ENCODE results near the gene TCF12.

TCF12 gene

GRCh38 chr15:57227899-57228298 lies 309.5 kb downstream of the TCF12 start:
- no peak for TF ChIP-seq FOXM1 (IDR thresholded peaks at IDR 0.05; ENCODE audit: borderline replicate concordance, low read depth)
- no peak for TF ChIP-seq CEBPB (IDR thresholded peaks at IDR 0.05)
- no peak for TF ChIP-seq NFIC (IDR thresholded peaks at IDR 0.05)
- TF ChIP-seq TAF1 (IDR thresholded peaks at IDR 0.05; ENCODE audit: low read depth) = no peak
- no peak for TF ChIP-seq USF1 (IDR thresholded peaks at IDR 0.05)
- TF ChIP-seq TCF12 (IDR thresholded peaks at IDR 0.05; ENCODE audit: low read depth) = no peak
- TF ChIP-seq ZBTB7A (IDR thresholded peaks at IDR 0.05; ENCODE audit: low read depth) = no peak
- TF ChIP-seq TEAD4 (IDR thresholded peaks at IDR 0.05) = no peak
- TF ChIP-seq YY1 (IDR thresholded peaks at IDR 0.05; ENCODE audit: low read depth) = no peak
- no peak for TF ChIP-seq EP300 (IDR thresholded peaks at IDR 0.05; ENCODE audit: borderline replicate concordance)
- no peak for TF ChIP-seq REST (IDR thresholded peaks at IDR 0.05; ENCODE audit: low read depth)
- no peak for TF ChIP-seq EGR1 (IDR thresholded peaks at IDR 0.05)
- no peak for TF ChIP-seq MAX (IDR thresholded peaks at IDR 0.05)
- no peak for TF ChIP-seq CREB1 (IDR thresholded peaks at IDR 0.05; ENCODE audit: low read depth)

- TF ChIP-seq EGR1 (IDR thresholded peaks at IDR 0.05) = no peak
- TF ChIP-seq FOXM1 (IDR thresholded peaks at IDR 0.05; ENCODE audit: borderline replicate concordance, low read depth) = no peak
- TF ChIP-seq NFIC (IDR thresholded peaks at IDR 0.05) = no peak
- no peak for TF ChIP-seq CEBPB (IDR thresholded peaks at IDR 0.05)
- TF ChIP-seq TAF1 (IDR thresholded peaks at IDR 0.05; ENCODE audit: low read depth) = no peak
- TF ChIP-seq TCF12 (IDR thresholded peaks at IDR 0.05; ENCODE audit: low read depth) = no peak
- no peak for TF ChIP-seq CREB1 (IDR thresholded peaks at IDR 0.05; ENCODE audit: low read depth)
- no peak for TF ChIP-seq REST (IDR thresholded peaks at IDR 0.05; ENCODE audit: low read depth)
- no peak for TF ChIP-seq EP300 (IDR thresholded peaks at IDR 0.05; ENCODE audit: borderline replicate concordance)
- TF ChIP-seq MAX (IDR thresholded peaks at IDR 0.05) = no peak
- no peak for TF ChIP-seq ZBTB7A (IDR thresholded peaks at IDR 0.05; ENCODE audit: low read depth)
- TF ChIP-seq USF1 (IDR thresholded peaks at IDR 0.05) = no peak
- no peak for TF ChIP-seq TEAD4 (IDR thresholded peaks at IDR 0.05)
- no peak for TF ChIP-seq RAD21 (IDR thresholded peaks at IDR 0.05; ENCODE audit: low read depth)
- no peak for TF ChIP-seq YY1 (IDR thresholded peaks at IDR 0.05; ENCODE audit: low read depth)
These were observed 310.0 kb downstream of the TCF12 start for GRCh38 chr15:57228395-57228794.

- TF ChIP-seq EP300 (IDR thresholded peaks at IDR 0.05; ENCODE audit: borderline replicate concordance) (no peak), TEAD4 (IDR thresholded peaks at IDR 0.05) (no peak)
These were observed 310.6 kb downstream of the TCF12 start for GRCh38 chr15:57229051-57229450.

- TF ChIP-seq CEBPB (IDR thresholded peaks at IDR 0.05) (no peak), ZBTB7A (IDR thresholded peaks at IDR 0.05; ENCODE audit: low read depth) (no peak), EGR1 (IDR thresholded peaks at IDR 0.05) (no peak), RAD21 (IDR thresholded peaks at IDR 0.05; ENCODE audit: low read depth) (no peak), USF1 (IDR thresholded peaks at IDR 0.05) (no peak), EP300 (IDR thresholded peaks at IDR 0.05; ENCODE audit: borderline replicate concordance) (no peak), NFIC (IDR thresholded peaks at IDR 0.05) (no peak), TEAD4 (IDR thresholded peaks at IDR 0.05) (no peak)
These were observed 313.1 kb downstream of the TCF12 start for GRCh38 chr15:57231559-57231958.

- TF ChIP-seq YY1 (IDR thresholded peaks at IDR 0.05; ENCODE audit: low read depth) (no peak), TCF12 (IDR thresholded peaks at IDR 0.05; ENCODE audit: low read depth) (no peak), EP300 (IDR thresholded peaks at IDR 0.05; ENCODE audit: borderline replicate concordance) (no peak), TAF1 (IDR thresholded peaks at IDR 0.05; ENCODE audit: low read depth) (no peak), NFIC (IDR thresholded peaks at IDR 0.05) (no peak), USF1 (IDR thresholded peaks at IDR 0.05) (no peak), TEAD4 (IDR thresholded peaks at IDR 0.05) (no peak), FOXM1 (IDR thresholded peaks at IDR 0.05; ENCODE audit: borderline replicate concordance, low read depth) (no peak), RAD21 (IDR thresholded peaks at IDR 0.05; ENCODE audit: low read depth) (no peak), ZBTB7A (IDR thresholded peaks at IDR 0.05; ENCODE audit: low read depth) (no peak), REST (IDR thresholded peaks at IDR 0.05; ENCODE audit: low read depth) (no peak), CREB1 (IDR thresholded peaks at IDR 0.05; ENCODE audit: low read depth) (no peak), CEBPB (IDR thresholded peaks at IDR 0.05) (no peak), MAX (IDR thresholded peaks at IDR 0.05) (no peak), EGR1 (IDR thresholded peaks at IDR 0.05) (no peak)
These were observed 315.7 kb downstream of the TCF12 start for GRCh38 chr15:57234156-57234555.
